T-cell (primary cell): Measurements from ENCODE around the gene TSHB. TPM values are rescaled to one million over a fixed set of nuclear protein-coding genes. Genes with fewer than 3 reads are reported as not detected.

Experiments
- ATAC-seq, 4 experiments: fragments of 200-7000 bp in 3 of 4; fragments of 150-1000 bp in 1 of 4; cut with Tn5 transposase; replicated peaks in 1 of 4; 1 replicate in 3 of 4; 2 replicates in 1 of 4; pipeline ENCODE4 v1.10.0; 2021; ENCODE audit warnings: moderate library complexity in 3 of 4, mild to moderate bottlenecking in 2 of 4, moderate number of reproducible peaks in 1 of 4
- CTCF ChIA-PET, 2 donors: fragments of 300-600 bp; sonication (Branson Sonifier 250); formaldehyde crosslinking; loops; one replicate each; lab custom pipeline; 2022; ENCODE audit warnings: antibody characterized with exemption in 2 of 2; lab: Charles Lee
- POLR2A ChIA-PET, 2 donors: fragments of 300-600 bp; sonication (Branson Sonifier 250); formaldehyde crosslinking; loops; one replicate each; lab custom pipeline; 2022; ENCODE audit warnings: antibody characterized with exemption in 2 of 2; lab: Charles Lee
- DNase-seq, 35 experiments: peaks; one replicate each; pipeline versions ENCODE4 v3.0.0 to v3.0.0-alpha.2; 2013 to 2023
- H3K27ac ChIP-seq: one replicate; pipeline ENCODE4 v1.5.1; 2013; ENCODE audit warnings: low read length
- H3K27me3 ChIP-seq, 2 experiments: replicated peaks in 1 of 2; 1 replicate in 1 of 2; 2 replicates in 1 of 2; pipeline versions ENCODE4 v1.6.1 to v1.7.0; 2013; ENCODE audit warnings: low read length in 1 of 2, mixed read lengths in 1 of 2; ENCODE audit not compliant: control insufficient read depth in 2 of 2, insufficient read depth in 2 of 2; ENCODE audit errors: extremely low read depth in 1 of 2
- H3K36me3 ChIP-seq, 2 donors: 1 replicate in 1 of 2; 2 replicates in 1 of 2; pipeline versions ENCODE4 v1.6.1 to v1.7.0; 2013; ENCODE audit warnings: low read length in 1 of 2; ENCODE audit not compliant: control insufficient read depth in 2 of 2, insufficient read depth in 1 of 2; ENCODE audit errors: extremely low read depth in 1 of 2
- H3K4me1 ChIP-seq, 2 experiments: 1 replicate in 1 of 2; 2 replicates in 1 of 2; pipeline versions ENCODE4 v1.6.1 to v1.7.0; 2013; ENCODE audit warnings: low read length in 2 of 2, mixed read lengths in 1 of 2; ENCODE audit not compliant: insufficient read depth in 2 of 2, control insufficient read depth in 1 of 2; ENCODE audit errors: extremely low read depth in 1 of 2
- H3K4me3 ChIP-seq, 2 donors: 1 replicate in 1 of 2; 2 replicates in 1 of 2; pipeline versions ENCODE4 v1.5.1 to v1.7.0; 2013; ENCODE audit warnings: mild to moderate bottlenecking in 2 of 2, low read length in 1 of 2, moderate library complexity in 1 of 2; ENCODE audit not compliant: control insufficient read depth in 1 of 2; ENCODE audit errors: extremely low read depth in 1 of 2
- H3K9me3 ChIP-seq: 2 replicates; pipeline ENCODE4 v1.7.0; 2013
- H3K27ac Mint-ChIP-seq, 2 donors: one replicate each; pipeline ENCODE4 v1.8.0; 2020 to 2021; ENCODE audit warnings: mild to moderate bottlenecking in 2 of 2, mixed read lengths in 2 of 2
- H3K27me3 Mint-ChIP-seq, 2 donors: one replicate each; pipeline ENCODE4 v1.8.0; 2021 to 2022; ENCODE audit warnings: mixed read lengths in 2 of 2
- H3K36me3 Mint-ChIP-seq: one replicate; pipeline ENCODE4 v1.8.0; 2021; ENCODE audit warnings: mixed read lengths
- H3K4me1 Mint-ChIP-seq, 3 donors: one replicate each; pipeline ENCODE4 v1.8.0; 2020 to 2022; ENCODE audit warnings: mixed read lengths in 3 of 3, mild to moderate bottlenecking in 1 of 3
- H3K4me3 Mint-ChIP-seq, 3 donors: one replicate each; pipeline ENCODE4 v1.8.0; 2020 to 2022; ENCODE audit warnings: mild to moderate bottlenecking in 3 of 3, mixed read lengths in 3 of 3, moderate library complexity in 3 of 3
- H3K9me3 Mint-ChIP-seq, 3 donors: one replicate each; pipeline ENCODE4 v1.8.0; 2020 to 2022; ENCODE audit warnings: mixed read lengths in 3 of 3
- WGBS: methylation state at CpG from one replicate; pipeline ENCODE4 v1.1.5; 2013; ENCODE audit warnings: missing lambda C conversion rate; ENCODE audit not compliant: insufficient coverage; 5-methylcytosine and 5-hydroxymethylcytosine counted together
- total RNA-seq, 35 experiments: library from RNA in 6 of 35; stranded (reverse) in 6 of 35; fragments of 120-200 nt in 1 of 35; gene quantifications; one replicate each; pipeline versions ENCODE4 v1.2.1 to v1.2.4 and lab custom pipeline; 2013 to 2026

TSHB gene
- total RNA-seq, 5 donors from 2014 or later (not counting 1 experiment from before 2014, with no cell fraction given), result not detected

GRCh38 chr1:115052454-115053083 lies 22.9 kb downstream of the TSHB start:
- Histone ChIP-seq H3K27ac (no peak overlapping the region), H3K4me1 (peaks cover 0 to 4% of the 10 kb centered on the region in 2 experiments), H3K4me3 (no peak overlapping the region), H3K27me3 (no peaks in the 10 kb centered on the region), H3K9me3 (no peaks in the 10 kb centered on the region), H3K36me3 (peaks cover 0 to under 1% of the 10 kb centered on the region in 2 donors)
- 20% methylated on average over 2 of the region's 9 CpGs for WGBS
- Mint-ChIP-seq H3K27me3 (no peaks in the 10 kb centered on the region), H3K4me3 (no peak overlapping the region), H3K36me3 (peaks cover 6% of the 10 kb centered on the region), H3K9me3 (no peaks in the 10 kb centered on the region), H3K27ac (no peak overlapping the region), H3K4me1 (peaks cover 0 to 7% (median 2%) of the 10 kb centered on the region in 3 donors)
- ChIA-PET POLR2A (no interaction called here), CTCF (interaction anchor here (0.6 to 1.8 kb wide), 26 partner anchors 10 to 77 kb away, joined by 3 to 15 read pairs (median 4); no protein-coding TSS in a partner anchor)
- ATAC-seq (peak; percentile 75 to 86 (median 84)), DNase-seq (peak in 32 of 35 experiments; percentile 18 to 75 (median 48))

- H3K4me3 ChIP-seq, result no peak overlapping the region
- peaks cover 13% of the 10 kb centered on the region for H3K36me3 Mint-ChIP-seq
- no peaks in the 10 kb centered on the region for H3K27me3 ChIP-seq
- H3K27me3 Mint-ChIP-seq, result no peaks in the 10 kb centered on the region
- H3K27ac ChIP-seq, result no peak overlapping the region
- H3K4me1 Mint-ChIP-seq, result peaks cover 8 to 12% (median 10%) of the 10 kb centered on the region in 3 donors
- no peak overlapping the region for H3K4me3 Mint-ChIP-seq
- peaks cover 0 to 3% of the 10 kb centered on the region in 2 experiments for H3K4me1 ChIP-seq
- no peak overlapping the region for H3K27ac Mint-ChIP-seq
- DNase-seq (no peak), ATAC-seq (no peak)
- H3K9me3 Mint-ChIP-seq, result no peaks in the 10 kb centered on the region
- H3K9me3 ChIP-seq, result no peaks in the 10 kb centered on the region
- ChIA-PET POLR2A (interaction anchor here in 1 of 2 donors (0.6 kb wide), 2 partner anchors 43 to 466 kb away, joined by 3 to 5 read pairs; no protein-coding TSS in a partner anchor), CTCF (no interaction called here)
- WGBS, result 95% methylated on average over 9 of the region's 9 CpGs
- peaks cover 0 to 4% of the 10 kb centered on the region in 2 donors for H3K36me3 ChIP-seq
Observed at GRCh38 chr1:115056395-115056798, 26.8 kb downstream of the TSHB start.

GRCh38 chr1:115057661-115058254 lies 28.1 kb downstream of the TSHB start:
- Mint-ChIP-seq H3K4me1 (peaks cover 22 to 26% (median 23%) of the 10 kb centered on the region in 3 donors), H3K36me3 (peaks cover 13% of the 10 kb centered on the region), H3K27ac (no peak overlapping the region), H3K27me3 (no peaks in the 10 kb centered on the region), H3K4me3 (no peak overlapping the region), H3K9me3 (no peaks in the 10 kb centered on the region)
- no peak overlapping the region for H3K4me3 ChIP-seq
- peaks cover 11 to 13% of the 10 kb centered on the region in 2 experiments for H3K4me1 ChIP-seq
- ATAC-seq (no peak), DNase-seq (no peak)
- H3K27ac ChIP-seq, result no peak overlapping the region
- POLR2A ChIA-PET, result no interaction called here
- CTCF ChIA-PET, result interaction anchor here in 1 of 2 donors (0.7 to 0.9 kb wide), 2 partner anchors 41 to 50 kb away, joined by 3 read pairs; no protein-coding TSS in a partner anchor
- peaks cover 0 to 4% of the 10 kb centered on the region in 2 donors for H3K36me3 ChIP-seq
- no peaks in the 10 kb centered on the region for H3K9me3 ChIP-seq
- 99% methylated on average over 6 of the region's 6 CpGs for WGBS
- no peaks in the 10 kb centered on the region for H3K27me3 ChIP-seq

- no peak for ATAC-seq
- peaks cover 19 to 26% of the 10 kb centered on the region in 2 experiments for H3K4me1 ChIP-seq
Observed at GRCh38 chr1:115059316-115059715, 29.7 kb downstream of the TSHB start.

GRCh38 chr1:115060501-115060900 lies 30.9 kb downstream of the TSHB start:
- no peak for DNase-seq
- Mint-ChIP-seq H3K36me3 (peaks cover 10% of the 10 kb centered on the region), H3K4me1 (peaks cover 43 to 45% (median 43%) of the 10 kb centered on the region in 3 donors), H3K27ac (no peak overlapping the region), H3K4me3 (peak overlapping the region in 1 of 3 donors; percentile 5), H3K27me3 (no peaks in the 10 kb centered on the region), H3K9me3 (peaks cover 0 to 3% (median 0%) of the 10 kb centered on the region in 3 donors)
- no CpG with 5 or more reads among the region's 4 CpGs for WGBS
- no peak overlapping the region for H3K4me3 ChIP-seq
- ATAC-seq, result no peak
- CTCF ChIA-PET, result no interaction called here
- no peak overlapping the region for H3K27ac ChIP-seq
- no peaks in the 10 kb centered on the region for H3K27me3 ChIP-seq
- POLR2A ChIA-PET, result no interaction called here
- no peaks in the 10 kb centered on the region for H3K9me3 ChIP-seq
- peaks cover 0 to 4% of the 10 kb centered on the region in 2 donors for H3K36me3 ChIP-seq
- H3K4me1 ChIP-seq, result peaks cover 22 to 33% of the 10 kb centered on the region in 2 experiments

More at GRCh38 chr1:115059316-115059715, 29.7 kb downstream of the TSHB start:
- Histone ChIP-seq H3K9me3 (no peaks in the 10 kb centered on the region), H3K27me3 (no peaks in the 10 kb centered on the region), H3K36me3 (peaks cover 0 to 4% of the 10 kb centered on the region in 2 donors), H3K4me3 (no peak overlapping the region), H3K27ac (no peak overlapping the region)
- ChIA-PET CTCF (interaction anchor here in 1 of 2 donors (1.1 kb wide), 1 partner anchor 11 kb away, joined by 4 read pairs; no protein-coding TSS in a partner anchor), POLR2A (interaction anchor here in 1 of 2 donors (0.7 kb wide), 1 partner anchor 13 kb away, joined by 3 read pairs; no protein-coding TSS in a partner anchor)
- Mint-ChIP-seq H3K27me3 (no peaks in the 10 kb centered on the region), H3K27ac (no peak overlapping the region), H3K9me3 (peaks cover 0 to 3% (median 0%) of the 10 kb centered on the region in 3 donors), H3K4me1 (peaks cover 37 to 39% (median 39%) of the 10 kb centered on the region in 3 donors), H3K36me3 (peaks cover 13% of the 10 kb centered on the region), H3K4me3 (no peak overlapping the region)
- WGBS, result no CpG with 5 or more reads among the region's 2 CpGs
- DNase-seq, result no peak

- Histone ChIP-seq H3K4me1 (peaks cover 22 to 33% of the 10 kb centered on the region in 2 experiments), H3K27ac (peak overlapping the region; percentile 93), H3K9me3 (no peaks in the 10 kb centered on the region), H3K27me3 (no peaks in the 10 kb centered on the region), H3K4me3 (peak overlapping the region; percentile 15 to 27), H3K36me3 (peaks cover 0 to 4% of the 10 kb centered on the region in 2 donors)
- POLR2A ChIA-PET, result no interaction called here
- Mint-ChIP-seq H3K36me3 (peaks cover 10% of the 10 kb centered on the region), H3K4me3 (peak overlapping the region; percentile 63 to 75 (median 69)), H3K9me3 (peaks cover 0 to 3% (median 0%) of the 10 kb centered on the region in 3 donors), H3K27ac (peak overlapping the region; percentile 93 to 100), H3K4me1 (peaks cover 45 to 49% (median 47%) of the 10 kb centered on the region in 3 donors), H3K27me3 (no peaks in the 10 kb centered on the region)
- CTCF ChIA-PET, result interaction anchor here (1.2 to 1.6 kb wide), 2 partner anchors 9 to 10 kb away, joined by 3 read pairs; no protein-coding TSS in a partner anchor
- ATAC-seq (peak; percentile 96 to 98 (median 96)), DNase-seq (peak; percentile 81 to 99 (median 96))
- WGBS, result 0% methylated on average over 1 of the region's 7 CpGs
Observed at GRCh38 chr1:115062542-115063004, 32.9 kb downstream of the TSHB start.
